Loucy (cell line): ENCODE data around the gene ZBTB42.
"Not testable (repeated sequence)": the region's sequence is repeated elsewhere in the genome, so short reads cannot be mapped to it uniquely, and the experiment has no call there.

Experiments
- H2AFZ ChIP-seq: fragments of 200-600 bp; sonication (generic); 2 replicates; pipeline ENCODE4 v1.6.0; 2016; ENCODE audit warnings: antibody characterized with exemption, mild to moderate bottlenecking, low read length, moderate library complexity
- H3F3A ChIP-seq: fragments of 200-600 bp; 2 replicates; pipeline ENCODE4 v1.6.0; 2016; ENCODE audit warnings: antibody characterized with exemption, low read depth, mild to moderate bottlenecking
- H3K27me3 ChIP-seq: fragments of 200-600 bp; sonication (generic); 2 replicates; pipeline ENCODE4 v1.6.1; 2014; ENCODE audit warnings: low read length, mild to moderate bottlenecking; ENCODE audit not compliant: insufficient read depth, poor library complexity, severe bottlenecking
- H3K36me3 ChIP-seq: fragments of 200-600 bp; sonication (generic); 2 replicates; pipeline ENCODE4 v1.6.1; 2016; ENCODE audit warnings: low read length; ENCODE audit not compliant: insufficient read depth
- H3K4me1 ChIP-seq: fragments of 200-600 bp; sonication (generic); 2 replicates; pipeline ENCODE4 v1.5.1; 2014; ENCODE audit warnings: low read length, mild to moderate bottlenecking; ENCODE audit not compliant: insufficient read depth, poor library complexity, severe bottlenecking
- H3K4me2 ChIP-seq: fragments of 200-600 bp; sonication (generic); 2 replicates; pipeline ENCODE4 v1.6.0; 2014; ENCODE audit warnings: antibody characterized with exemption, low read length, low read depth, mild to moderate bottlenecking; ENCODE audit not compliant: poor library complexity, severe bottlenecking
- H3K4me3 ChIP-seq: fragments of 200-600 bp; sonication (generic); 2 replicates; pipeline ENCODE4 v1.5.1; 2014; ENCODE audit warnings: low read length, mild to moderate bottlenecking, mixed read lengths; ENCODE audit not compliant: poor library complexity, severe bottlenecking
- H3K79me2 ChIP-seq: fragments of 200-600 bp; sonication (generic); 2 replicates; pipeline ENCODE4 v1.6.1; 2014; ENCODE audit warnings: low read length; ENCODE audit not compliant: insufficient read depth
- H3K9ac ChIP-seq: fragments of 200-600 bp; sonication (generic); 2 replicates; pipeline ENCODE4 v1.6.0; 2014; ENCODE audit warnings: mild to moderate bottlenecking, low read depth, low read length, moderate library complexity; ENCODE audit not compliant: poor library complexity, severe bottlenecking
- H3K9me2 ChIP-seq: fragments of 200-600 bp; sonication (generic); replicated peaks from 2 replicates; pipeline ENCODE4 v1.6.1; 2016; ENCODE audit warnings: low read depth, low read length, mixed read lengths
- H3K9me3 ChIP-seq: fragments of 200-600 bp; sonication (generic); 2 replicates; pipeline ENCODE4 v1.6.1; 2014; ENCODE audit warnings: mild to moderate bottlenecking, antibody characterized with exemption, low read length, low read depth; ENCODE audit not compliant: insufficient read depth
- H4K20me1 ChIP-seq: fragments of 200-600 bp; sonication (generic); 2 replicates; pipeline ENCODE4 v1.6.0; 2014; ENCODE audit warnings: antibody characterized with exemption, low read length, mild to moderate bottlenecking; ENCODE audit not compliant: insufficient read depth, poor library complexity, severe bottlenecking
- EZH2phosphoT487 ChIP-seq: fragments of 200-600 bp; IDR thresholded peaks from 2 replicates; pipeline ENCODE4 v1.6.1; 2018; ENCODE audit warnings: antibody characterized with exemption, mild to moderate bottlenecking, moderate library complexity, borderline replicate concordance
- TF ChIP-seq, protein P1 (sequence below): fragments of 200-600 bp; sonication (generic); conservative IDR thresholded peaks from 2 replicates; pipeline ENCODE4 v1.5.1; 2014; ENCODE audit warnings: mild to moderate bottlenecking, antibody characterized with exemption, low read length

The ZBTB42 gene

GRCh38 chr14:104826861-104827176 lies 25.9 kb downstream of the ZBTB42 start:
- no peaks in the 10 kb centered on the region for H3F3A ChIP-seq
- peaks cover 8% of the 10 kb centered on the region for H3K4me1 ChIP-seq
- H3K4me3 ChIP-seq: peak overlapping the region; percentile 47
- peak overlapping the region; percentile 69 for H2AFZ ChIP-seq
- H3K9me3 ChIP-seq: no peaks in the 10 kb centered on the region
- H3K4me2 ChIP-seq: peak overlapping the region; percentile 58
- no peaks in the 10 kb centered on the region for H4K20me1 ChIP-seq
- no peaks in the 10 kb centered on the region for H3K27me3 ChIP-seq
- H3K9ac ChIP-seq: no peak overlapping the region
- H3K36me3 ChIP-seq: no peaks in the 10 kb centered on the region
- H3K79me2 ChIP-seq: no peaks in the 10 kb centered on the region
- H3K9me2 ChIP-seq: no peaks in the 10 kb centered on the region
- no peak for TF ChIP-seq EZH2phosphoT487
- TF ChIP-seq, protein P1, sequence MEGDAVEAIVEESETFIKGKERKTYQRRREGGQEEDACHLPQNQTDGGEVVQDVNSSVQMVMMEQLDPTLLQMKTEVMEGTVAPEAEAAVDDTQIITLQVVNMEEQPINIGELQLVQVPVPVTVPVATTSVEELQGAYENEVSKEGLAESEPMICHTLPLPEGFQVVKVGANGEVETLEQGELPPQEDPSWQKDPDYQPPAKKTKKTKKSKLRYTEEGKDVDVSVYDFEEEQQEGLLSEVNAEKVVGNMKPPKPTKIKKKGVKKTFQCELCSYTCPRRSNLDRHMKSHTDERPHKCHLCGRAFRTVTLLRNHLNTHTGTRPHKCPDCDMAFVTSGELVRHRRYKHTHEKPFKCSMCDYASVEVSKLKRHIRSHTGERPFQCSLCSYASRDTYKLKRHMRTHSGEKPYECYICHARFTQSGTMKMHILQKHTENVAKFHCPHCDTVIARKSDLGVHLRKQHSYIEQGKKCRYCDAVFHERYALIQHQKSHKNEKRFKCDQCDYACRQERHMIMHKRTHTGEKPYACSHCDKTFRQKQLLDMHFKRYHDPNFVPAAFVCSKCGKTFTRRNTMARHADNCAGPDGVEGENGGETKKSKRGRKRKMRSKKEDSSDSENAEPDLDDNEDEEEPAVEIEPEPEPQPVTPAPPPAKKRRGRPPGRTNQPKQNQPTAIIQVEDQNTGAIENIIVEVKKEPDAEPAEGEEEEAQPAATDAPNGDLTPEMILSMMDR: no peak

DNA sequence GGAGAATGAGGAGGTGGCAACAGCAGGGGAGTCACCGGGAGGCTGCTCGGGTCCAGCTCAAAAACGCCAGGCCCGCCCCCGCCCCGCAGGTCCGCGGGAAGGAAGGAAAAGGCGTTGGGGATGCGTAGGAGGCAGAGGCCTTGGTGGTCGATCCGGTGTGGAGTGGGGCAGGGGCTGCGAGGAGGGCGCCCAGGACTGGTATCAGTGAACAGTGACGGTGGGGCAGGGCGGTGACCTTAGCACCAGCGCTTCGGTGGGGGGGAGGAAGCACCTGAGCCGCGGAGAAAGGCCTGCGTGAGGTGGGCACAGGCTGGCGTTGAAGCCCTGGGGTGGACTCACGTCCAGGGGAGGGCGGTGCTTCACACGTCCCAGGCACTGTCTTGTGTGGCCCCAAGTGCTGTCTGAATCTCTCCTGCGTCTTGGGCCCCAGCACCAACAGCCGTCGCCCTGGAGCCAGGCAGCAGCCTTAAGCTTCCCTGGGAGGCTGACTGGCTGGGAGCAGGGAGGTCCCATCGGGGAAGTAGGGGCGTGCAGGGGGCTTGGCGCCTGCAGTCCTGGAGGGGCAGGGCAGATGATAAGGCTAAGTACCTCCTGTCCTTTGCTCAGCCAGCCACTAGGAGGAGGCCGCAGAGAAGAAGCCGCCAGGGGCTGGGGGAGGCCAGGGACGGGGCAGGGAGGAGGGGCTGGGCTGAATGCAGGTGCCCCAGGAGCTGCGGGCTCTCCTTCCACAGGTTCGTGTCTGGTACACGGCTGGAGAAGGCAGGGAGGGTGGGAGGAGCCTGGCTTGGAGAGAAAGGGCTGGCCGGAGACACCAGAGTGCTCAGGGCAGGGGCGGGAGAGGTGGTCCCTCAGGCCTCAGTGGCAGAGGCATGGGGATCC lies 26.5 kb downstream of the ZBTB42 start:
- Histone ChIP-seq H3K4me1 (peaks cover 8% of the 10 kb centered on the region), H3K4me3 (peak overlapping the region; percentile 47), H3F3A (no peaks in the 10 kb centered on the region), H3K36me3 (no peaks in the 10 kb centered on the region), H3K4me2 (peak overlapping the region; percentile 58), H3K27me3 (no peaks in the 10 kb centered on the region), H3K9me3 (no peaks in the 10 kb centered on the region), H3K79me2 (no peaks in the 10 kb centered on the region), H2AFZ (peak overlapping the region; percentile 69), H3K9ac (no peak overlapping the region), H3K9me2 (no peaks in the 10 kb centered on the region), H4K20me1 (no peaks in the 10 kb centered on the region)
- TF ChIP-seq, protein P1: peak; percentile 56
- TF ChIP-seq EZH2phosphoT487: no peak

- no peaks in the 10 kb centered on the region for H3K27me3 ChIP-seq
- no peaks in the 10 kb centered on the region for H3K9me3 ChIP-seq
- no peaks in the 10 kb centered on the region for H3K9me2 ChIP-seq
- H3K36me3 ChIP-seq: no peaks in the 10 kb centered on the region
- no peak overlapping the region for H2AFZ ChIP-seq
- H4K20me1 ChIP-seq: no peaks in the 10 kb centered on the region
- no peak overlapping the region for H3K4me2 ChIP-seq
- peaks cover 8% of the 10 kb centered on the region for H3K4me1 ChIP-seq
- H3K79me2 ChIP-seq: no peaks in the 10 kb centered on the region
- H3K4me3 ChIP-seq: no peak overlapping the region
- H3F3A ChIP-seq: no peaks in the 10 kb centered on the region
- TF ChIP-seq EZH2phosphoT487: no peak
- TF ChIP-seq, protein P1: no peak
- no peak overlapping the region for H3K9ac ChIP-seq
These were observed 29.9 kb downstream of the ZBTB42 start for GRCh38 chr14:104830781-104831180.

GRCh38 chr14:104836171-104836935 lies 35.5 kb downstream of the ZBTB42 start:
- not testable (repeated sequence) for H3K9ac ChIP-seq, H2AFZ ChIP-seq, H3K4me2 ChIP-seq, H3K9me3 ChIP-seq, H3K36me3 ChIP-seq, H3K4me3 ChIP-seq, H3K4me1 ChIP-seq, H4K20me1 ChIP-seq, H3F3A ChIP-seq, H3K79me2 ChIP-seq, H3K9me2 ChIP-seq, H3K27me3 ChIP-seq
